HG02852 (cell line): ENCODE measurements around the gene HAL.

Source experiments
- ATAC-seq: cut with Tn5 transposase; IDR thresholded peaks from one replicate; pipeline ENCODE4 v1.9.1; 2021; ENCODE audit warnings: mild to moderate bottlenecking, moderate library complexity; ENCODE audit not compliant: unreplicated experiment

HAL gene

GRCh38 chr12:95996034-95996658 lies at the start of gene HAL:
Gene HAL (minus strand): TSS chr12:95996344. CDS start chr12:95995910, 434 bp downstream.
- ATAC-seq: no peak

- no peak for ATAC-seq
Observed at GRCh38 chr12:96045566-96045965, 49.4 kb upstream of the HAL start.

GRCh38 chr12:96044943-96045290 lies 48.8 kb upstream of the HAL start:
- ATAC-seq: no peak

GRCh38 chr12:96044017-96044942 lies 48.1 kb upstream of the HAL start:
- no peak for ATAC-seq

- ATAC-seq: no peak
Observed at GRCh38 chr12:96041181-96041580, 45.0 kb upstream of the HAL start.

- no peak for ATAC-seq
Observed at GRCh38 chr12:96040305-96041133, 44.4 kb upstream of the HAL start.

GRCh38 chr12:96039516-96039915 lies 43.4 kb upstream of the HAL start:
- ATAC-seq: no peak

- no peak for ATAC-seq
Observed at GRCh38 chr12:96036765-96037455, 40.8 kb upstream of the HAL start.

GRCh38 chr12:96035283-96036236 lies 39.4 kb upstream of the HAL start, which contains the start of gene LTA4H:
Gene LTA4H (minus strand): TSS chr12:96035587. CDS start chr12:96035519, 68 bp downstream.
- ATAC-seq: peak; percentile 89

GRCh38 chr12:96034621-96035282 lies 38.6 kb upstream of the HAL start:
- no peak for ATAC-seq

GRCh38 chr12:96033549-96034389 lies 37.6 kb upstream of the HAL start:
- ATAC-seq: no peak

- no peak for ATAC-seq
Observed at GRCh38 chr12:96029826-96030225, 33.7 kb upstream of the HAL start.

- no peak for ATAC-seq
Observed at GRCh38 chr12:96028538-96028937, 32.4 kb upstream of the HAL start.

- no peak for ATAC-seq
Observed at GRCh38 chr12:96026331-96026730, 30.2 kb upstream of the HAL start.

GRCh38 chr12:96025518-96025917 lies 29.4 kb upstream of the HAL start:
- ATAC-seq: no peak

GRCh38 chr12:96020314-96021003 lies 24.3 kb upstream of the HAL start:
- peak; percentile 98 for ATAC-seq

GRCh38 chr12:96015672-96016071 lies 19.5 kb upstream of the HAL start:
- no peak for ATAC-seq
